ENCODE measurements around the gene E2F3. TPM values are rescaled to one million over a fixed set of nuclear protein-coding genes. Genes with fewer than 3 reads are reported as not detected.

Gene E2F3
- 1 to 10 TPM; 6.0 to 9.3 TPM for total RNA-seq
- 10 to 100 TPM in 1 of 2 donors, 1 to 10 TPM in 1; 4.1 to 13.3 TPM for polyA plus RNA-seq
- long read RNA-seq, donor 1: 0 reads
- long read RNA-seq, donor 2: 0 reads
- long read RNA-seq, donor 3, partial matches to known transcripts: 5 of 5 reads
- long read RNA-seq, donor 3, other reads (novel, unspliced or antisense): 0 of 5 reads
- long read RNA-seq, donor 4: 0 reads
- long read RNA-seq, donor 5: 0 reads

- TF ChIP-seq CTCF (IDR thresholded peaks at IDR 0.05; ENCODE audit: control extremely low read depth, extremely low read depth): no peak
- no peaks in the 10 kb centered on the region for H3K9me3 ChIP-seq (ENCODE audit: control insufficient read depth in 4 of 4, insufficient read depth in 3 of 4, low read length in 3 of 4)
- H3K27me3 ChIP-seq (ENCODE audit: control insufficient read depth in 3 of 3, insufficient read depth in 3 of 3, low read length in 2 of 3): peaks cover 0 to 2% (median 0%) of the 10 kb centered on the region in 3 donors
- H3K4me1 ChIP-seq (ENCODE audit: control insufficient read depth in 5 of 5, insufficient read depth in 5 of 5, low read length in 5 of 5): peaks cover 0 to 11% (median 0%) of the 10 kb centered on the region in 5 donors
- 0% methylated on average over 63 of the region's 63 CpGs for WGBS, 2 donors
- no peaks in the 10 kb centered on the region for H3K36me3 ChIP-seq (ENCODE audit: control insufficient read depth in 4 of 4, insufficient read depth in 4 of 4, low read length in 4 of 4)
- peak within 1 kb of the TSS; percentile 75 to 81 for H3K27ac ChIP-seq (ENCODE audit: low read depth in 1 of 2, low read length in 1 of 2)
- H3K9ac ChIP-seq (ENCODE audit: insufficient read depth in 1 of 2, low read length in 2 of 2): peak within 1 kb of the TSS; percentile 68 to 77
- ATAC-seq (ENCODE audit: insufficient read depth, low FRiP score): peak; percentile 91
- DNase-seq: peak; percentile 100
- H3K4me3 ChIP-seq: peak within 1 kb of the TSS; percentile 59
Observed at GRCh38 chr6:20401205-20402091, at the start of gene E2F3. Gene E2F3 (plus strand): TSS chr6:20401879. CDS start chr6:20402233, 354 bp downstream.

- TF ChIP-seq CTCF (IDR thresholded peaks at IDR 0.05; ENCODE audit: control extremely low read depth, extremely low read depth): no peak
- ATAC-seq (ENCODE audit: insufficient read depth, low FRiP score): no peak
Observed at GRCh38 chr6:20352346-20352745, 49.3 kb upstream of the E2F3 start.

GRCh38 chr6:20353134-20353533, 48.5 kb upstream of the E2F3 start:
- Histone ChIP-seq H3K9me3 (ENCODE audit: control insufficient read depth in 4 of 4, insufficient read depth in 3 of 4, low read length in 3 of 4) (peaks cover 0 to 8% (median 2%) of the 10 kb centered on the region in 4 donors), H3K36me3 (ENCODE audit: control insufficient read depth in 4 of 4, insufficient read depth in 4 of 4, low read length in 4 of 4) (no peaks in the 10 kb centered on the region), H3K4me3 (peak overlapping the region; percentile 8), H3K9ac (ENCODE audit: insufficient read depth in 1 of 2, low read length in 2 of 2) (no peak overlapping the region), H3K27ac (ENCODE audit: low read depth in 1 of 2, low read length in 1 of 2) (no peak overlapping the region), H3K4me1 (ENCODE audit: control insufficient read depth in 5 of 5, insufficient read depth in 5 of 5, low read length in 5 of 5) (no peaks in the 10 kb centered on the region), H3K27me3 (ENCODE audit: control insufficient read depth in 3 of 3, insufficient read depth in 3 of 3, low read length in 2 of 3) (no peaks in the 10 kb centered on the region)
- no peak for TF ChIP-seq CTCF (IDR thresholded peaks at IDR 0.05; ENCODE audit: control extremely low read depth, extremely low read depth)
- DNase-seq: no peak
- WGBS, 2 donors: 90 to 91% methylated on average over 5 of the region's 5 CpGs
- no peak for ATAC-seq (ENCODE audit: insufficient read depth, low FRiP score)

More at GRCh38 chr6:20352346-20352745, 49.3 kb upstream of the E2F3 start:
- Histone ChIP-seq H3K4me1 (ENCODE audit: control insufficient read depth in 5 of 5, insufficient read depth in 5 of 5, low read length in 5 of 5) (no peaks in the 10 kb centered on the region), H3K36me3 (ENCODE audit: control insufficient read depth in 4 of 4, insufficient read depth in 4 of 4, low read length in 4 of 4) (no peaks in the 10 kb centered on the region), H3K9ac (ENCODE audit: insufficient read depth in 1 of 2, low read length in 2 of 2) (no peak overlapping the region), H3K27me3 (ENCODE audit: control insufficient read depth in 3 of 3, insufficient read depth in 3 of 3, low read length in 2 of 3) (no peaks in the 10 kb centered on the region), H3K4me3 (no peak overlapping the region), H3K27ac (ENCODE audit: low read depth in 1 of 2, low read length in 1 of 2) (no peak overlapping the region), H3K9me3 (ENCODE audit: control insufficient read depth in 4 of 4, insufficient read depth in 3 of 4, low read length in 3 of 4) (peaks cover 0 to 8% (median 2%) of the 10 kb centered on the region in 4 donors)
- DNase-seq: no peak
- 77 to 83% methylated on average over 4 of the region's 4 CpGs for WGBS, 2 donors
